HG03280 (cell line): ENCODE data around the gene OR7A5.
"Not testable (repeated sequence)": the region's sequence is repeated elsewhere in the genome, so short reads cannot be mapped to it uniquely, and the experiment has no call there.

Experiments used
- ATAC-seq: cut with Tn5 transposase; IDR thresholded peaks from one replicate; pipeline ENCODE4 v1.9.1; 2021; ENCODE audit warnings: mild to moderate bottlenecking, moderate library complexity; ENCODE audit not compliant: unreplicated experiment

OR7A5 gene

GRCh38 chr19:14835011-14835410 is at the start of gene OR7A5, which contains the start of gene OR7C1:
Gene OR7A5 (minus strand): TSS chr19:14835185. CDS start chr19:14828241, 6,944 bp downstream.
Gene OR7C1 (minus strand): TSS chr19:14835185. CDS start chr19:14800136, 35,049 bp downstream.
- ATAC-seq = no peak

- ATAC-seq = no peak
Observed at GRCh38 chr19:14871619-14872230, 36.7 kb upstream of the OR7A5 start.

GRCh38 chr19:14868497-14868896 is 33.5 kb upstream of the OR7A5 start:
- no peak for ATAC-seq

- ATAC-seq = no peak
Observed at GRCh38 chr19:14848822-14849221, 13.8 kb upstream of the OR7A5 start, which contains the start of gene OR7A10. Gene OR7A10 (minus strand): TSS chr19:14848922. CDS start chr19:14841877, 7,045 bp downstream.

GRCh38 chr19:14843578-14843977 is 8.6 kb upstream of the OR7A5 start:
- no peak for ATAC-seq

GRCh38 chr19:14843169-14843568 is 8.2 kb upstream of the OR7A5 start:
- ATAC-seq = no peak

GRCh38 chr19:14840206-14840605 is 5.2 kb upstream of the OR7A5 start:
- no peak for ATAC-seq

- ATAC-seq = no peak
Observed at GRCh38 chr19:14837391-14837790, 2.4 kb upstream of the OR7A5 start.

- no peak for ATAC-seq
Observed at GRCh38 chr19:14830702-14831101, 4.3 kb downstream of the OR7A5 start.

- ATAC-seq = no peak
Observed at GRCh38 chr19:14826006-14826405, 9.0 kb downstream of the OR7A5 start.

GRCh38 chr19:14821937-14822336 is 13.0 kb downstream of the OR7A5 start:
- ATAC-seq = no peak

GRCh38 chr19:14818588-14818987 is 16.4 kb downstream of the OR7A5 start:
- ATAC-seq = no peak

GRCh38 chr19:14817052-14817451 is 17.9 kb downstream of the OR7A5 start:
- ATAC-seq = no peak

- ATAC-seq = no peak
Observed at GRCh38 chr19:14814982-14815652, 19.9 kb downstream of the OR7A5 start.

GRCh38 chr19:14809272-14810057 is 25.5 kb downstream of the OR7A5 start:
- ATAC-seq = no peak

GRCh38 chr19:14804765-14805164 is 30.2 kb downstream of the OR7A5 start:
- no peak for ATAC-seq

GRCh38 chr19:14798760-14799159 is 36.2 kb downstream of the OR7A5 start:
- ATAC-seq = no peak

- ATAC-seq = no peak
Observed at GRCh38 chr19:14796021-14796420, 39.0 kb downstream of the OR7A5 start.

- no peak for ATAC-seq
Observed at GRCh38 chr19:14795078-14795721, 39.8 kb downstream of the OR7A5 start.

GRCh38 chr19:14792250-14792649 is 42.7 kb downstream of the OR7A5 start:
- not testable (repeated sequence) for ATAC-seq

- ATAC-seq = no peak
Observed at GRCh38 chr19:14786421-14786851, 48.5 kb downstream of the OR7A5 start.
